CD4-positive, alpha-beta T cell treated with Interleukin-17A for 1 hour (primary cell): ENCODE data around the gene PRM2.
"Not testable (repeated sequence)": the region's sequence is repeated elsewhere in the genome, so short reads cannot be mapped to it uniquely, and the experiment has no call there.

Experiments used
- DNase-seq: peaks from one replicate; pipeline ENCODE4 v3.0.0-alpha.2; 2020

The PRM2 gene

DNA sequence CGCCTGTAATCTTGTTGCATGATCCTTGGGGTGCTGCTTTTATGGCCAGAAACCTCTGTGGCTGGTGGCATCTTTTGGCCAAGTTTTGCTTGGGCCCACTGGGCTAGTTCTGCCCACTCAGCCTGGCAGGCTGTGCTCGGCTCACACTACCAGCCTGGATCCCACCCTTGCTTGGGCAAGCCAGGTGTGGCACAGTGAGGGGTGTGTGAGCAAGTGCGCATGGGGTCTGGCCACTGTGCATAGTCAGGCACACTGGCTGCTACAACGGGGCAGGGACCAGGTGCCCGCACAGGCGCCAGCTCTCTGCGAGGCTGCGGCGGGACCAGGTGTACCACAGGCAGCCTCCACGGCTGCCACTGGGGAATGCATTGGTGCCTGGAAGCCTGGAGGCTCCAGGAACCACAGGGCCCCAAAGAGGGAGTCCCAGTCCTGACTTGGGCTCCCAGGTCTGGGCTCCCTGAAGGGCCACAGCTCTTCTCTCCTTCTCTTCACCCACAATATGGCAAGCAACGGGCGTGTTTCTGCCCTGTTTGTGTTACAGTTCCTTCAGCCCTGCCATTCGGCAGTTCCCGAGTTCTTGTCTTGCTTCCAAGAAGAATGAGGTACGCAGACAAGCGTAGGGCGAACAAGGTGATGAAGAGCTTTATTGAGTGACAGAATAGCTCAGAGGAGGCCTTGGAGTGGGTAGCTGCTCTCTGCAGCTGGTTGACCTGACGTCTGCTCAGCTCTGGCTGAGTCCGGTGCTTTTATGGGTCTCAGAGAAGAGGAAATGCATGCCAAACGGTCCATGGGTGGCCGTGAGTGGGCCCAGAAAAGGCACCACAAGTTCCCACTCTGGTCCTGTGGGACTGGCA is 31.6 kb upstream of the PRM2 start:
- no peak for DNase-seq

DNA sequence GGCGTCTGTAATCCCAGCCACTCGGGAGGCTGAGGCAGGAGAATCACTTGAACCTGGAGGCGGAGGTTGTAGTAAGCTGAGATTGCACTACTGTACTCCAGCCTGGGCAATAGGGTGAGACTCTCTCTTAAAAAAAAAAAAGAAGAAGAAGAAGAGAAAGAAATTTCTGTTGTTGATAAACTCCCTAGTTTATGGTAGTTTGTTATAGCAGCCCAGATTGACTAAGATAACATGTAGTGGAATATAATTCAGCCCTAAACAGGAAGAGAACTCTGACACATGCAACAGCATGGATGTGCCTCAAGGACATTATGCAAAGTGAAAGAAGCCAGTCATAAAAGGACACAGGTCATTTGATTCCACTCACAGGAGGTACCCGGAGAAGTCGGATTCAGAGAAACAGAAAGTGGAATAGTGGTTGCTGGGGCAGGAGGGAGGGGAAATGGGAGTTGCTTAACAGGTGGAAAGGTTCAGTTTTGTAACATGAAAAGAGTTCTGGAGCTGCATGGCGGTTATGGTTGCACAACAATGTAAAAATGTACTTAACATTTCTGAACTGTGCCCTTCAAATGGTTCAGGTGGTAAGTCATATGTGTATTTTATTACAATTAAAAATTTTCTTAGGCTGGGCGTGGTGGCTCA is 30.8 kb upstream of the PRM2 start:
- no peak for DNase-seq

DNA sequence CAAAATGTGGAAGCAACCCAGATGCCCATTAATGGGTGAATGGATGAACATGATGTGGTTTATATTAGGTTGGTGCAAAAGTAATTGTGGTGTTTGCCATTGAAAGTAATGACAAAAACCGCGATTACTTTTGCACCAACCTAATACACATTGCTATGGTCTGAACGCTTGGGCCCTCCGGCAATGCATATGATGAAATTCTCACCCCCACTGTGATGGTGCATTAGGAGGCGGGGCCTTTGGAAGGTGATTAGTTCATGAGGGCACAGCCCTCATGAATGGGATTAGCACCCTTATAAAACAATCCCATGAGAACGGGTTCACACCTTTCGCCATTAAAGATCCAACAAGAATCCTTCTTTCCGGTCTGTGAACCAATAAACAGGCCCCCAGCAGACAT is 30.1 kb upstream of the PRM2 start:
- DNase-seq = no peak

DNA sequence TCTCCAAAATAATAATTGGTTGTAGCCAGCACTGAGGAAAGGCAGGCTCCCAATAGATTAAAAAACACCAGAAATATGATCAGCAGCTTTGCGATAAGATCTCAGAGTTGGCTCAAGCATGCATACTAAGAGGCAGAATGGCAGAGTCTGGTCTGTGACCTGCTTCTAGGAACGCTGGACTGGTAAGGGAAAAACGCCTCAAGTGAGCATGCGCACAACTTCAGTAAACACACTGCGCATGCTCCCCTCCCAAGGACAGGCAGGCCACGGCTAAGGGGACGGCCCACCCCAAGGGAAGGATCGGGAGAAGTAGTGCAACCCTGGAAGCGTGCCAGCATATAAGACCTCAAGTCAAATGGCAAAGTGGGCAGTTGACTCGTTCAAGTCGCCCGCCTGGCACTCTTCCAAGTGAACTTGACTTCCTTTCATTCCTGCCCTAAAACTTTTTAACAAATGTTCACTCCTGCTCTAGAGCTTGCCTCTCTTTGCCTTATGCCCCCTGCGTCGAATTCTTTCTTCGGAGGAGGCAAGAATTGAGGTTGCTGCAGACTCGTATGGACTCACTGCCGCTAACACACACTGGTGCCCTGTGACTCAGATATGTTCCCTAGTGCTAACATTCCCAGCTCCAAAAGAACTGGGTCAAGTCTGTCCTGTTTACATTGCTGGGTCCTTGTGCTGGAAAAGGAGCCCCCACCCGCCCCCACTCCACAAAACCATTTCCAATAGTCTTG is 27.3 kb upstream of the PRM2 start:
- no peak for DNase-seq

DNA sequence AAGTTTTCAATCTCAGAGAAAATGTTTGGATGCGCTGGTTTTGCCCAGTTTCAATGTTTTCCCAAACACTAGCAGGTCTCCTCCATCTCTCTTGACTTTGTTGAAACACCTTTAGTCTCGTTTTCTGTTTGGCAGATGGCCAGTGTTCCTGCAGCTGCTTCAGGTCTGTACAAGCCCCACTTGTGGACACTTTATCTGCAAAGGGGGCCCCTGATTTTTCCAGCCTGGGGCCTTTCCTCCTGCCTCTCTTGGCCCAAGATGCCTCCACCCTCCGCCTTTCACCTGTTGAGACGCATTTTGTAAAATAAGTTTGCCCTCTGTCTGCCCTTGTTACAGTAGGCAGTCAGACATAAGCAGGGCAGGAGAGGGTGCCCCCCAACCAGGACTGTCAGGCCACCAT is 26.7 kb upstream of the PRM2 start:
- no peak for DNase-seq

DNA sequence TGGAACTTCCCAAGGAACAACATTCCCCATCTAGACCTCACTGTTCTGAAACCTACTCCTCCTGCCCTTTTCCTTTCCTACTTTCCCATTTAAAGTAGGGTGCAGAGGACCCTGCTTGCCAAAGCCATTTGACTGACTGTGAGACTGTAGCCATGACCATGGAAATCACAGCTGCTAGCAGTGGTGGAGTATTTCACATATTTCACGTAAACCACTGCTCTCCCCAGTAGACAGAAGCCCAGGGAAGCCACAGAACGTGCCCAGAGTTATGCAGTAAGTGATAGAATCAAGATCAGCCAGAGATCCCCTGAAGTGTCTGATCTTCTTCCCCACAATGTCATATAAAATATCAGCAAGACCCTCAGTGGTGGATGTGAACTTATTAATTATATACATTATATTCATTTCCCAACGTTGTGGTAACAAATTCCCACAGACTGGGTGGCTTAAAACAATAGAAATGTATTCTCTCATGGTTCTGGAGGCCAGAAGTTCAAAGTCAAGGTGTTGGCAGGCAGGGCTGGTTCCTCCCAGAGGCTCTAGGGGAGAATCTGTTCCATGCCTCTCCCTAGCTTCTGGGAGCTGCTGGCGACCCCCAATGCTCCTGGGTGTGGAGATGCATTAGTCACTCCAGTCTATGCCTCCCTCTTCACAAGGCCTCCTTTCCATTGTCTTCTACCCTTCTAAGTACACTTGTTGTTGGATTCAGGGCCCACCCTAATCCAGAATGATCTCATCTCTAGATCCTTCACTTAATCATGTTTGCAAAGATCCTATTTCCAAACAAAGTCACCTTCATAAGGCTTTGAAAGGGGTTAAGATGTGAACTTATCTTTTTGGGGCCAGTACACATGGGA is 25.6 kb upstream of the PRM2 start:
- no peak for DNase-seq

DNA sequence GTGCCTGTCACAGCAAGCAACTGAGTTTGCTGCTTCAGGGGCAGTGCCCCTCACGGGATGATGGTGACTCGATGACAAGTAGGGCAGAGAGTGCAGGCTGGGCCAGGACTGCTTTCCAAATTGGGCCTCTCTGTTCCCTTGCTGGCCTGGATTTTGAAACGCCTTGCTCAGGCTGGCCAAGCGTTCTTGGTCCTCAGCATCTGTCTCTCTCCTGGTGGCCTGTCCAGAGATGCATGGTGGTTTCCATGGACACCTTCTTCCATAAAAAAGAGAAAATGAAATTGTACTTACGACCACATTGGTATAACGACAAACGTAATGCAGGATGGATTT is 24.2 kb upstream of the PRM2 start:
- no peak for DNase-seq

DNA sequence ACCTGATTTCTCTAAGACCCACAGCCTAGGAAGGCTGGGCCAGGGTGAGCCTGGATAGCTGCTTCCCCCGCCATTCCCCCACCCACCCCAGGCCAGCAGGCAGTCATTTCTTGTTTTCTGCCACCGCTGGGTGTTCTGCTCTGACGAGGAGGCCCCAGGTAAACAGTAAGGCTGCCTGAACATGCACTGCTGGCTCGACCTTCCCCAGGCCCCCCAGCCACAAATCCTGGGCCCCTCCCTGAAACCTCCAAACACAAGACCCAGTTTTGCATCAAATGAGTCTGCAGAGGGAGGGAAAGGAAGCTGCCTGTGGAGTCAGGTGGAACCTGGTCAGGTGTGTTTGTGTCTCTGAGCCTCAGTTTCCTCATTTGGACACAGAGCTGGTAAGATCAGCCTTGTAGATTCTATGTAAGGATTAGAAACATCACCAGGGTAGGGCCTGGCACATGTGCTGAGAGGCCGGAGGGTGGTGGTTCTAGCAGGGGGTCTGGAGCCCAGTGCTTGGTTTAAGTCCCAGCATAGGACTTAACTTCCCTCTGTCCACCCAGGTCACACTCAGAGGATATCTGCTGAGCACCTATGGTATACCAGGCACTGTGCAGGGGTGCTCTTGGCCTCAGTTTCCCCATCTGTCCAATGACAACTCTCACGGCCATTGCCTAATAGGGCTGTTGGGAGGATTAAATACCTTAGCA is 23.7 kb upstream of the PRM2 start:
- DNase-seq = no peak

DNA sequence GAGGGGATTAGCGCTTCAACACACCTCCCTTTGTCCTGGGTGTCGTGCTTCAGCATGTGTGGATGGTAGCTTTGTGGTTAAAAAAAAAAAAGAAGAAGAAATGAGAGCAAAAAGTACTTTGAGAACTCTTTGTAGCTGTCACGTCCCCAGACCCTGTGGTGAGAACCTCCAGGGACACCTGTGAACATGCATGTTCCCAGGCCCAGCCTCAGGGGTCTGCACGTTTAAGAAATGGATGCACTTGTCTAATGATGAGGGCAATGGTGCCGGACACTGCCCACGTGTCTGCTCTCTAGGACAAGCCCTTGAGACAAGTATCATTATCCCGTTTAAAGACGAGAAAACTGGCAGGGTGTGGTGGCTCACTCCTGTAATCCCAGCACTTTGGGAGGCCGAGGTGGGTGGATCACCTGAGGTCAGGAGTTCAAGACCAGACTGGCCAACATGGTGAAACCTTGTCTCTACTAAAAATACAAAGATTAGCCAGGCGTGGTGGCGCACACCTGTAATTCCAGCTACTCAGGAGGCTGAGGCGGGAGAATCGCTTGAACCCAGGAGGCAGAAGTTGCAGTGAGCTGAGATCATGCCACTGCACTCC is 22.8 kb upstream of the PRM2 start:
- DNase-seq = not testable (repeated sequence)

DNA sequence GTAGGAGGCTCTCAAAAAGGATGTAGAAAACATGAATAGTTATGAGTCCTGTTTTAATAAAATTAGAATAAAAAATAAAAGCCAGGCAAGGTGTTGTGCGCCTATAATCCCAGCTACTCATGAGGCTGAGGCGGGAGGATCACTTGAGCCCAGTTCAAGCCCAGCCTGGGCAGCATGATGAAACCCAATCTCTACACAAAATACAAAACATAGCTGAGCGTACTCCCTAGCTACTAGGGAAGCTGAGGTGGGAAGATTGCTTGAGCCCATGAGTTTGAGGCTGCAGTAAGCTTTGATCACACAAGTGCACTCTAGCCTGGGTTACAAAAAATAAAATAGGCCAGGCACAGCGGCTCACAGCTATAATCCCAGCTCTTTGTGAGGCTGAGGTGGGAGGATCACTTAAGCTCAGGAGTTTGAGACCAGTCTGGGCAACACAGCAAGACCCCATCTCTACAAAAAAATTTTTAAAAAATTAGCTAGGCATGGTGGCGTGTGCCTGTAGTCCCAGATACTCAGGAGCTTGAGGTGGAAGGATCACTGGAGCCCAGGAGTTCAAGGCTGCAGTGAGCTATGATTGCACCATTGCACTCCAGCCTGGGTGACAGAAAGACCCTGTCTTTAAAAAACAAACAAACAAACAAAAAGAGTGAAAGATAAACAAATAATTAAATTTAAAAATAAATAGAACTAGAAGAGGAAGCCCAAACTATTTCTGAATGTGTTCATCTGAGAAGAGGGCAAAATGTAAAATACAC is 22.0 kb upstream of the PRM2 start:
- DNase-seq = no peak

DNA sequence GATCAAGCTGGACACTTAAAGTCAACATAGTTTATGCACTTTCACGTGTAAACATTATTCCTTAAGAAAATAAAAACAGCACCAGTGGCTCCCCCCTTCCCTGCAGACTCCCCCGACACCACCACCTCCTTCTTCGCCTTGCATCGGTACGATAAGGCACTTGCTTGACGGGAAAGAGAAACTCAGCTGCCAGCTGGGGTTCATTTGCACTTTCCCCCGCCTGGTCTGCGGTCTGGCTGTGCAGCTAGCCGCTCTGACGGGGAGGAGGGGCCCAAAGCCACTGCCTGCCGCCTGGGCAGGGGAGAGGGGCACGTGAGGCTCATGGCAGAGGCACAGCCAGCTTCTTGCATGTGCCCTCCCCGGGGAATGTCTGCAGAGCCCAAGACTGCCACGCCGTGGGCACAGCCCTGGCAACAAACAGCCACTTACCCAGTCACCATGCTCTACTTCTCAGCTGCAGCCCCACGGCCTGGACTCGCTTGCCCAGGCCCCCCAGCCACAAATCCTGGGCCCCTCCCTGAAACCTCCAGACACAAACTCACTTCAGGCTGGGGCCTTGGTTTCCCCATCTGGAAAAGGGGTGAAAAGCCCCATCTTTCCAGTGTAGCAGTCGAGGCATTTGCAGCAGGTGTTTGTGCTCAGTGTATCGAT is 21.3 kb upstream of the PRM2 start:
- peak; percentile 65 for DNase-seq

DNA sequence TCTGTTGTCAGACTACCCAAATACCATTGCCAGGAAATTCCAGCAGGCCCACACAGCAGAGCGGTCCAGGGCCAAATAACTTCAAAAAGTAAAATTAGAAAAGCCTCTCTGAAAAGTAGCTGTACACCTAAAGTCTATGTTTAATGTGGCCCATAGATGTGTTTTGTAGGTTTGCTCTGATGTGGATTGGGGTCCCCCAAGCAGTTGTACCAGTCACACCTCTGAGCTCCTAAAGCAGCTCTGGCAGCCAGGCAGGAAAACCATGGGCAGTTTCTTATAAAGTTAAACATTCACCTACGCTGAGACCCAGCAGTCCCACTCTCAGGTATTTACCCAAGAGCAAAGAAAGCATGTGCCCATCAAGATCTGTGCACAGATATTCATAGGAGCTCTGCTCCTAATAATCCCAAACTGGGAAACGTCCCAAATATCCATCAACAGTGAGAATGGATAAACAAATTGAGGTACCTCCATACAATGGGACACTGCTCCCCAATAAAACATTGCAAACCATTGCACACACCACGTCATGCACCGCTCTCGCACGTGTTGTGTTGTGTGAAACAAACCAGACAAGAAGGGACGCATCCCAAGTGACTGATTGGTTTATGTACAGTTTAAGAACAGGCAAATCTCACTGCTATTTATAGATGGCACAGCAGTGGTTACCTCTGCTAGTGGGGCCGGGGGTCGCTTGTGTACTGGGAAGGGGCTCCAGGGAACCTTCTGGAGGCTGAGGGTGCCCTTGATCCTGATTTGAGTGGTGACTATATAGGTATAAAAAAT is 20.6 kb upstream of the PRM2 start:
- no peak for DNase-seq

DNA sequence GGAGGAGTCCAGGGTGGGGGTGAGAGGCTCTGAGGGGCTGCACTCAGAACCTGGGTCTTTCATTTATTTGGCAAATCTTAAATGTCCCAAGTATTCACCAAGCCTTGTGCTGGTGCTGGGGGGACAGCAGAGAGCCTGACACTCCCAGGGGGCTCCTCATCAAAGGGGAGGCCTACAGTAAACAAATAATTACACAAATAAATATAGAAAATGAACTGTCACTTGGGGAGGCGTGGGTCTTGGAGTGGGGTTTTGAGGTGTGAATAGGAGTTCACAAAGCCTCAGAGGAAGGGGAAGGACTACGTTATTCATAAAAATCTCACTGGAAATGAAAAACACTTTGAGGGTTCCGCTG is 20.0 kb upstream of the PRM2 start:
- no peak for DNase-seq

DNA sequence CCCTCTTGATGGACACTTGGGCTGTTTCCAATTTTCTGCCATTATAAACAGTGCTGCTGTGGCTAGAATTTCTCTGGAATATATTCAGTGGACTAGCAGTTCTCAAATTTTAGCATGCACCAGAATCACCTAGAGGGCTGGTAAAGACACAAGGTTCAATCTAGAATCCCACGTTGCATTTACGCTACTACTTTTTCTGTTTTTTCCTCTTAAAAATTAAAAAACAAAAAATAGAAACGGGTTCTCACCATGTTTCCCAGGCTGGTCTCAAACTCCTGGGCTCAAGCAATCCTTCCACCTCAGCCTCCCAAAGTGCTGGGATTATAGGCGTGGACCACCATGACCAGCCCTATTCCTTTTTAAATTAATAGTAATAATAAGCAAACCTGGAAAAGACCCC is 19.4 kb upstream of the PRM2 start:
- DNase-seq = no peak

DNA sequence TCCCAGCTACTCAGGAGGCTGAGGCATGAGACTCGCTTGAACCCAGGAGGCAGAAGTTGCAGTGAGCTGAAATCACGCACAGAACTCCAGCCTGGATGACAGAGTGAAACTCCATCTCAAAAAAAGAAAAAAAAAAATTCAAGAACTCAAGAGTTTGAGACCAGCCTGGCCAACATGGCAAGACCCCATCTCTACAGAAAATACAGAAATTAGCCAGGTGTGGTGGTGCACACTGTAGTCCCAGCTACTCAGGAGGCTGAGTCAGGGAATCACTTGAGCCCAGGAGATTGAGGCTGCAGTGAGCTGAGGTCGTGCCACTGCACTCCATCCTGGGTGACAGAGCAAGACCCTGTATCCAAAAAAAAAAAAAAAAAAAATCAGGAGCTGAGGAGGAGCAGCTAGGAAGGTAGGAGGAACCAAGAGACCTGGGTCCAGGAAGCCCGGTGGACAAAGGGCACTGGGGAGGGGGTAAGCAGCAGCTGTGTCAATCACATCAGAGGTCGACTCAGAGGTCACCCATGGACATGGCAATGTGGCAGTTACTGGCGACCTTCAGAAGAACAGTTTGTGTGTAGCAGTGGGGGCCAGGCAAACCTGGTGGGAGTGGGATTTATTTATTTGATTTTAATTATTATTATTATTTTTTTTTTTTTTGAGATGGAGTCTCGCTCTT is 15.9 kb upstream of the PRM2 start:
- no peak for DNase-seq

DNA sequence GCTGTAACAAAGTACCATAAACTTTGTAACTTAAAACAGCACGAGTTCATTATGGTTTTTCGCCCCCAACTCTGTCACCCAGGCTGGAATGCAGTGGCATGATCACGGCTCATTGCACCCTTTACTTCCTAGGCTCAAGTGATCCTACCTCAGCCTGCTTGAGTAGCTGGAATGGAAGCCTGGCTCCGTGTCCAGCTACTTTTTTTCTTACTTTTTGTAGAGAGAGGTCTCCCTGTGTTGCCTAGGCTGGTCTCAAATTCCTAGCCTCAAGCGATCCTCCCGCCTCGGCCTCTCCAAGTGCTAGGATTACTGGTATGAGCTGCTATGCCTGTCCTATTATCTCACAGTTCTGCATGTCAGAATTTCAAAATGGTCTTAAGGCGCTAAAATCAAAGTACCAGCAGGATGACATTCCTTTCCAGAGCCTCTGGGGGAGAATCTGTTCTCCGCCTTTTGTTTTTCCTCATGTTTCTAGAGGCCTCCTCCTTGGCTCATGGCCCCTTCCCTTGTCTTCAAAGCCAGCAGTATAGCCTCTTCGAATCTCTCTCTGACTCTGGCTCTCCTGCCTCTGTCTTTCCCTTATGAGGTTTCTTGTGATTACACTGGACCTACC is 14.9 kb upstream of the PRM2 start:
- DNase-seq = no peak

DNA sequence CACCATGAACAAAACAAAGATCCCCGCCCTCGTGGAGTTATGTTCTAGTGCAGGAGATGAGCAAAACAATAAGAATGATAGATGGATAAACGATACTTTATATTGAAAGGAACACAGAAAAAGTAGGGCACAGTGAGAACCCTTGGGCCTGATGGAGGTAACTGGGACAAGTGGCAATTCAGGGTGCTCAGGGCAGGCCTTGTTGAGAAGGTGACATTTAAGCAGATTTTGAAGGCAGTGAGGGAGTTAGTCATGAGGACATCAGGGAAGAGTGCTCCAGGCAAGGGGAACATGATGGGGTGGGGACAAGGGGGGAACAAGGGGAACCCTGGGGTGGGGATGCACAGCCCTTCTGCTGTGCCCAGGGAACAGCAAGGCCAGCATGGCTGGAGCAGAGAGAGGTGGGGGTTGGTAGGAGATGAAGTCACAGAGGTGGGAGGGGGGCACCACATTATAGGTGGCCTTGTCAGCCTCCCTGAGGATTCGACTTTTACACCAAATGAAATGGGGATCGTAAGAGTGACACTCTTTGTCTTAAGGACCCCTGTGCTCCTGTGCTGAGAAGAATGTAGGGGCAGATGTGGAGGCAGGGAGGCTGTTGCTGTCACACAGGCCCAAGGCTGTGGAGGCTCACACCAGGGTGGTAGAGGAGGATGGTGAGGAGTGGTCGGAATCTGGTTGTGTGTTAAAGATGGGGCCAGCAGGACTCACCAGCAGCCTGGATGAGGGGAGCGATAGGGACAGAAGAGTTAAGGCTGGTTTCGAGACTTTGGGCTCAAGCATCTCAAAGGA is 14.0 kb upstream of the PRM2 start:
- DNase-seq = no peak

DNA sequence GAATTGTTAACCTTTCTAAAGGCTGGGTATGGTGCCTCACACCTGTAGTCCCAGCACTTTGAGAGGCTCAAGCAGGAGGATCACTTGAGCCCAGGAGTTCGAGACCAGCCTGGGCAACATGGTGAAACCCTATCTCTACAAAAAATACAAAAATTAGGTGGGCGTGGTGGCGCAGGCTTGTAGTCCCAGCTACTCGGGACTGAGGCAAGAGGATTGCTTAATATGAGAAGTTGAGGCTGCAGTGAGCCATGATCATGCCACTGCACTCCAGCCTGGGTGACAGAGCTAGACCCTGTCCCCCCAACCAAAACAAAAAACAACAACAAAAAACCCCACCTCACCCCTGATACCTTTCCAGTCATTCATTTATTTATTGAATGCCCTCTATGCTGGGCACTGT is 13.4 kb upstream of the PRM2 start:
- not testable (repeated sequence) for DNase-seq
